Activated CD8-positive, alpha-beta memory T cell treated with anti-CD3 and anti-CD28 coated beads for 24 hours (primary cell): Measurements from ENCODE around the gene CCT8L2.
"Not testable (repeated sequence)": the region's sequence is repeated elsewhere in the genome, so short reads cannot be mapped to it uniquely, and the experiment has no call there.

Experiments
- DNase-seq: peaks from one replicate; pipeline ENCODE4 v3.0.0-alpha.2; 2020

CCT8L2 gene

DNA sequence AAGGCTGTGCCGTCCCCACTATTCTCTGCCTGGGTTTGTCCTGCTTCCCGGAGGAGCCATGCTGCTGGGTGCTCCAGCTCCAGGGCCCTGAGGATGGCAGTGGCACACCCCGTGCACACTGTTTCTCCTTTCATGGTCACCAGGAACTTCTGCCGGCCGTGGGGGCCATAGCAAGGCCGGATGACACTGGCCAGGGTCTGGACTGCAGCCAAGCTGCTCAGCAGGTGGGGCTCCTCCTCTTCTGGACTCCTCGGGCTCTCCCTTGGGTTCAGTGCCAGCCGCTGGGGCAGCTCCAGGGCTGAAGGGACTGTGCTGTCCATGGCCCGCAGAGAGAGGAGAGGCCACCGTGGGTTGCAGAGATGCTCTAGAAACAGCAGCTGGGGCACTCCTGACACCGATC lies 379 bp downstream of the CCT8L2 start:
- not testable (repeated sequence) for DNase-seq

DNA sequence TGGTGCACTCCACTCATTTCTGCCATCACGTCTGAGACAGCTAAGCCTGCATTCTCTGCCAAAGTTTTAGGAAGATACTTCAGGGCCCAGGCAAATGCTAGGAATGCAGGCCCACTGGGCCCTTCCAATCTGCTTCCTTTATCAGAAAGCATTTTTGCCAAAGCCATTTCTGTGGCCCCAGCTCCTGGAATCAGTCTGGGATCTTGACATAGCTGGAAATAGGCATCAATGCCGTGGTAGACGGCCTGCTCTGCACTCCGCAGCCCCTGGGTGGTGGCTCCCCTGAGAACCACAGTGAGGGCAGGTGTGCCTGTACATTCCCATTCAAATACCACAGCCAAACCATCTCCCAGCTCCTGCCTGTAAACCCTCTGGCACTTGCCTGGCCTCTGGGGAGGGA lies 1.5 kb downstream of the CCT8L2 start:
- DNase-seq: not testable (repeated sequence)

GRCh38 chr22:16586991-16587390 lies 5.6 kb downstream of the CCT8L2 start:
- DNase-seq: no peak

DNA sequence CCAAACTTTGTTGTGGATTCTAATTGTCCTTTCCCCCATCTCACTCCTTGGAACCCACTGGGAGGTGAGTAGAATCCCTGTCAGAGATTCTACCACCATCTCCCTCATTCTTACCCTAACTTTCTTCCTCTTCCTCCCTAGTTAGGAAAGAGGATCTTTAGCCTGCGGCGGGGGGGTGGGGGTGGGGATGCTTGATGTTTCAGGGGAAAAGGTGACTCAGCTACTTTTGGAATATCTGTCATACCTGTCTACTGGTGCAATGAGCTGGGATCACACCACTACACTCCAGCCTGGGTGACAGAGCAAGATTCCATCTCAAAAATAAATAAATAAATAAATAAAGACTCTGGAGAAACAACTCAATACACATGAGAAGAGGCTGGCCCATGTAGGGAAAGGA lies 6.4 kb downstream of the CCT8L2 start:
- no peak for DNase-seq

DNA sequence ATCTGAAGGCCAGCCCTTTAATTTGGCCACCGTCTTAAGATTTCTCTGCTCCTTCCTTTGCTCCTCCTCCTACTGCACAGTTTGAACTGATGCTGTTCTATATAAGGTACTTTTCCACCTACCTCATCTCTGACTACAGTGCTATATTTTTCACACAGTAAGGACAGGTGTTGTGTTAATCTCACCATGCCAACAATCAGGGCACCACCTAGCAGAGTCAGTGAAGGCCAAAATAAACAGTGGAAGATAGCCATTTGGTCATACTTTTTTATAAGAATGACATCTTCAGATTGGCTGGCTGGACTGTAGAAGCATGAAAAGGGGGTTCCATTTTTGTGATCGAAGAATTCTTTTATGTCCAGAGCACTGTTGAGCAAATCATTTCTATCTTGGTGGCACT lies 11.7 kb downstream of the CCT8L2 start:
- DNase-seq: not testable (repeated sequence)

DNA sequence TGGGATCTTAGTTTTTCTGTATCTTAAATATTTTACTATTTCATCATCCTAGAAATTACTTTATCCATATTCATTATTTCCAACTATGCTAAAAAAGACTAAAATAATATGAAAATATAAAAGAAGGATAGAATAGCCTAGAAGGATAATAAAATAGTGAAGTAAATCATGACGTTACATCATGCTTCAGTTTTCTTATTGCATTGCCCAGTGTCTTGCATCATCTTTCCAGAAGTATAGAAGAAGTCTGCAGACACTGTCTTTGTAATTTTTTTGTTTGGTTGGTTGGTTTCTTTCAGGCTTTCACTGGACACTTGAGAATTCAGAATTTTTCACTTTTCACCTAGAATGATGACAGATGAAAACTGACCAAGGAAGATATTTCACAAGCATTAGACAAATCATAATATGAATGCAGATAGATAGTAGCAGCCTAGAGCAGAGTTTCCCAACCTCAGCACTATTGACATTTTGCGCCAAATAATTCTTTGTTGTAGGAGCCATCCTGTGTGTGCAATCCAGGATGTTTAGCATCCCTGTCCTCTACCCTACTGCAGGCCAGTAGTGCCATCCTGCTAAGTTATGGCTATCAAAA lies 23.3 kb downstream of the CCT8L2 start:
- not testable (repeated sequence) for DNase-seq

GRCh38 chr22:16568425-16568758 lies 24.2 kb downstream of the CCT8L2 start:
- no peak for DNase-seq

- DNase-seq: not testable (repeated sequence)
Measured at GRCh38 chr22:16567617-16568424, 24.8 kb downstream of the CCT8L2 start.

DNA sequence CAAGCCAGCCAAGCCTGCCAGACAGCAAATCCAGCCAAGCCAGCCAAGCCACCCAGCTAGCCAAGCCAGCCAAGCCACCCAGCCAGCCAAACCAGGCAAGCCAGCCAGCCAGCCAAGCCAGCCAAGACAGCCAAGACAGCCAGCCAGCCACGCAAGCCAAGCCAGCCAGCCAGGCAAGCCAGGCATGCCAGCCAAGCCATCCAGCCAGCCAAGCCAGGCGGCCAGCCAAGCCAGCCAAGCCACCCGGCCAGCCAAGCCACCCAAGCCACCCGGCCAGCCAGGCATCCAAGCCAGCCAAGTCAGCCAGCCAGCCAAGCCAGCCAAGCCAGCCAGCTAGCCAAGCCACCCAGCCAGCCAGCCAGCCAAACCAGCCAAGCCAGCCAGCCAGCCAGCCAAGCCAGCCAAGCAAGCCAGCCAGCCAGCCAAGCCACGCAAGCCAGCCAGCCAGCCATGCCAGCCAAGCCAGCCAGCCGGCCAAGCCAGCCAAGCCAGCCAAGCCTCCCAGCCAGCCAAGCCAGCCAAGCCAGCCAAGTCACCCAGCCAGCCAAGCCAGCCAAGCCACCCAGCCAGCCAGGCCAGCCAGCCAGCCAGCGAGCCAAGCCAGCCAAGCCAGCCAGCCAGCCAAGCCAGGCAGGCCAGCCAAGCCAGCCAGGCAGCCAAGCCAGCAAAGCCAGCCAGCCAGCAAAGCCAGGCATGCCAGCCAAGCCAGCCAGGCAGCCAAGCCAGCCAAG lies 26.0 kb downstream of the CCT8L2 start:
- not testable (repeated sequence) for DNase-seq

DNA sequence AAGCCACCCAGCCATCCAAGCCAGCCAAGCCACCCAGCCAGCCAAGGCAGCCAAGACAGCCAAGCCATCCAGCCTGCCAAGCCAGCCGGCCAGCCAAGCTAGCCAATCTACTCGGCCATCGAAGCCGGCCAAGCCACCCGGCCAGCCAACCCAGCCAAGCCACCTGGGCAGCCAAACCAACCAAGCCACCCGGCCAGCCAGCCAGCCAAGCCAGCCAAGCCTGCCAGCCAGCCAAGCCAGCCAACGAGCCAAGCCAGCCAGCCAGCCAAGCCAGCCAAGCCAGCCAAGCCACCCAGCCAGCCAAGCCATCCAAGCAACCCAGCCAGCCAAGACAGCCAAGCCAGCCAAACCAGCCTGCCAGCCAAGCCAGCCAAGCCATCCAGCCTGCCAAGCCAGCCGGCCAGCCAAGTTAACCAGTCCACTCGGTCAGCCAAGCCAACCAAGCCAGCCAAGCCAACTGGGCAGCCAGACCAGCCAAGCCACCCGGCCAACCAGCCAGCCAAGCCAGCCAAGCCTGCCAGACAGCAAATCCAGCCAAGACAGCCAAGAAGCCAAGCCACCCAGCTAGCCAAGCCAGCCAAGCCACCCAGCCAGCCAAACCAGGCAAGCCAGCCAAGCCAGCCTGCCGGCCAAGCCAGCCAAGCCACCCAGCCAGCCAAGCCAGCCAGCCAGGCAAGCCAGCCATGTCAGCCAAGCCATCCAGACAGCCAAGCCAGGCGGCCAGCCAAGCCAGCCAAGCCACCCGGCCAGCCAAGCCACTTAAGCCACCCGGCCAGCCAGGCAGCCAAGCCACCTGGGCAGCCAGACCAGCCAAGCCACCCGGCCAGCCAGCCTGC lies 26.8 kb downstream of the CCT8L2 start:
- not testable (repeated sequence) for DNase-seq

DNA sequence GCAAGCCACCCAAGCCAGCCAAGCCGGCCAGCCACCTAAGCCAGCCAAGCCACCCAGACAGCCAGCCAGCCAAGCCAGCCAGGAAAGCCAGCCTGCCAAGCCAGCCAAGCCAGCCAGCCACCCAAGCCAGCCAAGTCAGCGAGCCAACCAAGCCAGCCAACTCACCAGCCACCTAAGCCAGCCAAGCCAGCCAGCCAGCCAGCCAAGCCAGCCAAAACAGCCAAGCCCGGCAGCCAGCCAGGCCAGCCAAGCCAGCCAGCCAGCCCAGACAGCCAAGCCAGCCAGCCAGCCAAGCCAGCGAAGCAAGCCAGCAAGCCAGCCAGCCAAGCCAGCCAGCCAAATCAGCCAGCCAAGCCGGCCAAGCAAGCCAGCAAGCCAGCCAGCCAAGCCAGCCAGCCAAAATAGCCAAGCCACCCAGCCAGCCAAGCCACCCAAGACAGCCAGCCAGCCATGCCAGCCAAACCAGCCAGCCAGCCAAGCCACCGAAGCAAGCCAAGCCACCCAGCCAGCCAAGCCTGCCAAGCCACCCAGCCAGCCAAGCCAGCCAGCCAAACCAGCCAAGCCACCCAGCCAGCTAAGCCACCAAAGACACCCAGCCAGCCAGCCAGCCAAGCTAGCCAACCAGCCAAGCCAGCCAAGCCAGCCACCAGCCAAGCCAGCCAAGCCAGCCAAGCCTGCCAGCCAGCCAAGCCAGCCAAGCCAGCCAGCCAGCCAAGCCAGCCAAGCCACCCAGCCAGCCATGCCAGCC lies 27.6 kb downstream of the CCT8L2 start:
- DNase-seq: not testable (repeated sequence)

GRCh38 chr22:16563555-16564520 lies 28.8 kb downstream of the CCT8L2 start:
- DNase-seq: no peak

DNA sequence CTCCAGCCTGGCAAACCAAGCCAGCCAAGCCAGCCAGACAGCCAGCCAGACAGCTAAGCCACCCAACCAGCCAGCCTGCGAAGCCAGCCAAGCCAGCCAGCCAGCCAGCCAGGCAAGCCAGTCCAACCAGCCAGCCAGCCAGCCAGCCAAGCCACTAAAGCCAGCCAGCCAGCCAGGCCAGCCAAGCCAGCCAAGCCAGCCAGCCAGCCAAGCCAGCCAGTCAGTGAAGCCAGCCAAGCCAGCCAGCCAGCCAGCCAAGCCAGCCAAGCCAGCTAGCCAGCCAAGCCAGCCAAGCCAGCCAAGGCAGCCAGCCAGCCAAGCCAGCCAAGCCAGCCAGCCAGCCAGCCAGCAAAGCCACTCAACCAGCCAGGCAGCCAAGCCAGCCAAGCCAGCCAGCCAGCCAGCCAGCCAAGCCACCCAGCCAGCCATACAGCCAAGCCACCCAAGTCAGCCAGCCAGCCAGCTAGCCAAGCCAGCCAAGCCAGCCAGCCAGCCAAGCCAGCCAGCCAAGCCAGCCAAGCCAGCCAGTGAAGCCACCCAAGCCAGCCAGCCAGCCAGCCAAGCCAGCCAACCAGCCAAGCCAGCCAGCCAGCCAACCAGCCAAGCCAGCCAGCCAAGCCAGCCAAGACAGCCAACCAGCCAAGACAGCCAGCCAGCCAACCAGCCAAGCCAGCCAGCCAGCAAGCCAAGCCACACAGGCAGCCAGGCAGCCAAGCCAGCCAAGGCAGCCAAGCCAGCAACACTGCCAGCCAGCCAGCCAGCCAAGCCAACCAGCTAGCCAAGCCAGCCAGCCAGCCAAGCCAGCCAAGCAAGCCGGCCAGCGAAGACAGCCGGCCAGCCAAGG lies 29.7 kb downstream of the CCT8L2 start:
- no peak for DNase-seq

DNA sequence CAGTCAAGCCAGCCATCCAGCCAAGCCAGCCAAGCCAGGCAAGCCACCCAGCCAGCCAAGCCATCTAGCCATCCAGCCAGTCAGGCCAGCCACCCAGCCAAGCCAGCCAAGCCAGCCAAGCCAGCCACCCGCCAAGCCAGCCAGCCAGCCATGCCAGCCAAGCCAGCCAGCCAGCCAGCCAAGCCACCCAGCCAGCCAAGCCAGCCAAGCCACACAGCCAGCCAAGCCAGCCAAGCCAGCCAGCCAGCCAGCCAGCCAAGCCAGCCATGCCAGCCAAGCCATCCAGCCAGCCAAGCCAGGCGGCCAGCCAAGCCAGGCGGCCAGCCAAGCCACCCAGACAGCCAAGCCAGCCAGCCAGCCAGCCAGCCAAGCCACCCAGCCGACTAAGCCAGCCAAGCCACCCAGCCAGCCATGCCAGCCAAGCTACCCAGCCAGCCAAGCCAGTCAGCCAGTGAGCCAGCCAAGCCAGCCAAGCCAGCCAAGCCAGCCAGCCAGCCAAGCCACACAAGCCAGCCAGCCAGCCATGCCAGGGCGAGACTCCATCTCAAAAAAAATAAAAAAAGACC lies 31.4 kb downstream of the CCT8L2 start:
- DNase-seq: not testable (repeated sequence)

DNA sequence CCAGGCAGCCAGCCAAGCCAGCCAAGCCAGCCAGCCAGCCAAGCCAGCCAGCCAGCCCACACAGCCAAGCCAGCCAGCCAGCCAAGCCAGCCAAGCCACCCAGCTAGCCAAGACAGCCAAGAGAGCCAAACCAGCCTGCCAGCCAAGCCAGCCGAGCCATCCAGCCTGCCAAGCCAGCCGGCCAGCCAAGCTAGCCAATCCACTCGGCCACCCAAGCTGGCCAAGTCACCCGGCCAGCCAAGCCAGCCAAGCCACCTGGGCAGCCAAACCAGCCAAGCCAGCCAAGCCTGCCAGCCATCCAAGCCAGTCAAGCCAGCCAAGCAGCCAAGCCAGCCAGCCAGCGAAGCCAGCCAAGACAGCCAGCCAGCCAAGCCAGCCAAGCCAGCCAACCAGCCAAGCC lies 32.0 kb downstream of the CCT8L2 start:
- DNase-seq: not testable (repeated sequence)

- DNase-seq: not testable (repeated sequence)
Measured at GRCh38 chr22:16559996-16560395, 32.6 kb downstream of the CCT8L2 start.

- no peak for DNase-seq
Measured at GRCh38 chr22:16559056-16559955, 33.3 kb downstream of the CCT8L2 start.

GRCh38 chr22:16558376-16558945 lies 34.1 kb downstream of the CCT8L2 start:
- DNase-seq: not testable (repeated sequence)
